Activated CD8-positive, alpha-beta memory T cell treated with anti-CD3 and anti-CD28 coated beads for 48 hours (primary cell): Measurements from ENCODE around the gene SEMA3C.

Experiments
- DNase-seq, 3 experiments: peaks; one replicate each; pipeline ENCODE4 v3.0.0-alpha.2; 2020; ENCODE audit warnings: low read depth in 2 of 3, low spot score in 2 of 3

SEMA3C gene

DNA sequence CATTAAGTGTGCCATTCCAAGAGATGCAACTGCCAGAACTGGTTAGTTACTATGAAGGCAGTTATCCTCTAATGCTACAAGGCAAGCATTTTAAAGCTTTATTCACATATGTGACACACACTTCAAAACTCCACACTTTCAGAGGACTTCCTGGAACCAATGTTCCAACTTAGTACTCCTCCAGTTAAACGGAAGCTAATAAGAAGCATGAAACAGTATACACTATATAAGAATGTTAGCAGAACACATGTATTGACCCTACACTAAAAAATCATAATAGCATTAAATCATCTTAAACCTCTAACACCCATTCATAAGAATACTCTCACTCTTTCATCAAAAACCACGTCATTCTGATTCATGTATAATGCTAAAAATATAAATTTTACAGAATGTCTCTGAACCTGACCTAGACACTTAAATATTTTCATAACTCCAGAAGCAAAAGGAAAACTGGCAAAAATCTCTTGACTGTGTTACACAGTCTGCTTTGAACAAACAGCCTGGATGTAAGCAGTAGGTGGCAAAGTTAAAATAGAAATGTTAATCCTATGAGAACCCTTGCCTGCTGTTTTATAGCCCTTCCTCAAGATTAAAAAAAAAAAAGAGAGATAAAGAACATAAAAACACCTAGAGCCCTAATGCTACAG is 135.0 kb downstream of the SEMA3C start:
- no peak for DNase-seq

DNA sequence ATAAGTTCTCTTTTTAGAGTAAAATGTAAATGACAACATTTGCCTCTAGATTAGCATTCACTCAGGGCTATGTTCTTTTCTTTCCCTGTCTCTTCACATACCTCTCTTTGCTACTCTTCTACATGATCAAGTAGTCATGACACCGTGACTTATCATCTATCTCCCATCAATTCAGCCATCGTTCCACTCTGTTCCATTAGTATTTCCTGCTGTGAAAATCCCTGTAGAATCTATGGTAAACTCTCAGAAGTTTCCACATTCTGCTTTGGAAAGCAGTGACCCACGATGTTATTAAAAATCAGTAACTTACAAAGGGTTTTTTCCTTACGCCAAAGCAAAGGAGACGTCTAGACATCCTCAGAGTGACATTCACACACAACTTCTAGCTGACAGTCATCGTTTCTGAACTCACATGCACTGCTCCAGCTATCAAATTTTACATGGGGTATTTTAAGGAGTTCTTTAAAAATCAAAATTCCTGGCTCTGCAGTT is 135.6 kb downstream of the SEMA3C start:
- DNase-seq = no peak

DNA sequence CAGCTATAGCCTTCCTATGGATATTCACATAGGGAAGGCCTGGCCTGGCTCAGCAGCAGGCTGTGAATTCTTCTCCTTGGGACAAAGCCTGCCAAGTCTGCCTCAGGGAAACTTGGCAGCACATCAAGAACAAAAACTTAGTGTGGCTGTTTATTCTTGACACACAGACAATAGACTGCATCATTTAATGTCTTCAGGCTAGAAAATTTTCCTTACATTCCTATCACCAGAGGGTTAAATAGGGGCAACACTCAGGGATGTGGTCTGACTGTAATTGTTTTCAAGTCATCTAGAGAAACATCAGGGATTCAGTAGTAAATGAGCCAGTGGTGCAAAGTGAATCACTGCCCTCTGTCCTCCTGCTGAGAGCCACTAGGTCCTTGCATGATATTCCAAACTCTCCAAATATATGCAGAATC is 137.3 kb downstream of the SEMA3C start:
- DNase-seq = no peak

DNA sequence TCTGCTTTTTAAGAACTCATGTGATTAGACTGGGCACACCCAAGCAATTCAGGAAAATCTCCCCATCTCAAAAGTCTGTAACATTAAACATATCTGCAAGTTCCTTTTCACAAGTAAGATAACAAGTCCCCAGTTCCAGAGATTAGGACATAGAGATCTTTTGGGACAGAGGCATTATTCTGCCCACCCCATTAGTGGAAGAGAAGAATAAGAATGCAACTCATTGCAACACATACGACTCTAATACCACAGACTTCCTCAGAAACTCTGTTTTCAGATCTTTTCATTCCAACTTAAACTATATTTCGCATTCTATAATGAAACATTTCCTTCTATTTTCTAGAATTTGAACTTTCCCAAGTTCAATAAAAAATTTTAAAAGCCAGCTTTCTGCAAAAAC is 137.7 kb downstream of the SEMA3C start:
- DNase-seq = no peak

GRCh38 chr7:80779456-80779855 is 139.4 kb downstream of the SEMA3C start:
- no peak for DNase-seq

DNA sequence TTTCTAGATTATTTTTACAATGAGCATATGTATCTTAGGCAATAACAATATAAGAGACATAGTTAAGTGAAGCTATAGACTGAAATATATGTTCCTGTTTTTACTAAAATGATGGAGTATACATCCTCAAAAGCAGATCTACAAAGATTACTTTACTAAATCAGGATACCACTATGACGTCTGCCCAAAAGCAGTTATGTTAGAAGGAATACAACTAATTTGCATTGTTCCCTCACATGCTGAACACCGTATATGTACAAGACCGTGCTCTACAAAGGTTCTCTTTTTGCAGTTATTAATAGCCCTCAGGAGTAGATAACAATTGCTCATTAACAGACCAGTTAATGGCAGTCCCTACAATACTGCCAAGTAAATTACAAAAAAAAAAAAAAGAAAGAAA is 143.0 kb downstream of the SEMA3C start:
- DNase-seq = no peak

- no peak for DNase-seq
These were observed 143.4 kb downstream of the SEMA3C start for GRCh38 chr7:80775482-80775881.

- no peak for DNase-seq
These were observed 144.0 kb downstream of the SEMA3C start for GRCh38 chr7:80774843-80775242.

- no peak for DNase-seq
These were observed 144.9 kb downstream of the SEMA3C start for GRCh38 chr7:80773787-80774508.

- DNase-seq = no peak
These were observed 146.4 kb downstream of the SEMA3C start for GRCh38 chr7:80772347-80772993.

DNA sequence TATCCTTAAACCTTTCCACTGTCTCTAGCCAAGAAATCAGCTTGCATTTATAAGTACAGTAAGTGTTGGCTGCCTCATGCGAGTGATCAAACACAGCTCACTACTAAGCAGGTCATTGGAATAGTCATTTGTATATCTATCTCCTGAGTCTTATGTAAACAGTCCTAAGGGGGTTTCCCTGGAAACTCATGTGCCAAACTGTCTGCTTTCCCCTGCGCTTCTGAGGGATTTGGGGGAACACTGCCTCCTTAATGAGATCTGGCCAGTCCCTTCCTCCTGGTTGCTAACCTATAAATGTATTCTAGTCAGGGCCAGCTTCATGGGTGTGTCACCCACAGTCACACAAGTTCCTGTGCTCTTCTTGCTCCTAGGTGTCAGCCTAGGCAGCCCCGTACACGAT is 147.3 kb downstream of the SEMA3C start:
- DNase-seq = no peak

GRCh38 chr7:80770675-80771081 is 148.2 kb downstream of the SEMA3C start:
- no peak for DNase-seq

GRCh38 chr7:80770061-80770460 is 148.8 kb downstream of the SEMA3C start:
- no peak for DNase-seq

GRCh38 chr7:80768756-80769155 is 150.1 kb downstream of the SEMA3C start:
- no peak for DNase-seq

- DNase-seq = no peak
These were observed 151.2 kb downstream of the SEMA3C start for GRCh38 chr7:80767654-80768053.

DNA sequence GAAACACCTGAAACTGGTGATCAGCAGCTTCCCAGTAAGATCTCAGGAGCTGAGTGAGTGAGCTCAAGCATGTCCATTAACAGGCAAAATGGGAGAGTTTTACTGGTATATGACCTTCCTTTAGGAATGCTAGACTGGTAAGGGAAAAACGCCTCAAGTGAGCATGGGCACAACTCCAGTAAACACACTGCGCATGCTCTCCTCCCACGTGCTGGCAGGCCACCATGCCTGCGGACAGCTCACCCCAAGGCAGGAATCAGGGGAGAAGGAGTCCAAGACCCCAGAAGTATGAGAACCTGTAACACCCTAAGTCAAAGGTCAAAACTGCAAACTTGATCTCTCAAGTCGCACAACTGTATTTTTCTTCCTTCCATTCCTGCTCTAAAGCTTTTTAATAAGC is 152.1 kb downstream of the SEMA3C start:
- no peak for DNase-seq

GRCh38 chr7:80764132-80764531 is 154.7 kb downstream of the SEMA3C start:
- DNase-seq = no peak

DNA sequence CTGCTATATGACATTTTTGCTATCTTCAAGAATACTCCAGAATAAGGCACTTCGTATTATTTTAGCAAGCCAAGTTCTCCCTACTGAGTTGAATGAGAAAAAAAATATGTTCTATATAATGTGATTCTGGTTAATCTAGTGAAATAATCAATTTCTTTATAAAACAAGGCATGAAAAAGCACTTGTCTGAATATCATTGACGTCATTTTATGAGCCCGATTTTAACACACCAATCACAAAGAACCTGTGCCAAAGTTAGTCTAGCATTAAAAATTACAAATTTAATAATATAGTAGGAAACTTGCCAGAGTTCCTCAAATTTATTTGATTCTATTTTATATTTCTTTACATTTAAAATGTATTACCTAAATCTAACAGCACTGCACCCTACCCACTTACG is 155.1 kb downstream of the SEMA3C start:
- no peak for DNase-seq

GRCh38 chr7:80763289-80763688 is 155.6 kb downstream of the SEMA3C start:
- no peak for DNase-seq

GRCh38 chr7:80760292-80760691 is 158.6 kb downstream of the SEMA3C start:
- no peak for DNase-seq

DNA sequence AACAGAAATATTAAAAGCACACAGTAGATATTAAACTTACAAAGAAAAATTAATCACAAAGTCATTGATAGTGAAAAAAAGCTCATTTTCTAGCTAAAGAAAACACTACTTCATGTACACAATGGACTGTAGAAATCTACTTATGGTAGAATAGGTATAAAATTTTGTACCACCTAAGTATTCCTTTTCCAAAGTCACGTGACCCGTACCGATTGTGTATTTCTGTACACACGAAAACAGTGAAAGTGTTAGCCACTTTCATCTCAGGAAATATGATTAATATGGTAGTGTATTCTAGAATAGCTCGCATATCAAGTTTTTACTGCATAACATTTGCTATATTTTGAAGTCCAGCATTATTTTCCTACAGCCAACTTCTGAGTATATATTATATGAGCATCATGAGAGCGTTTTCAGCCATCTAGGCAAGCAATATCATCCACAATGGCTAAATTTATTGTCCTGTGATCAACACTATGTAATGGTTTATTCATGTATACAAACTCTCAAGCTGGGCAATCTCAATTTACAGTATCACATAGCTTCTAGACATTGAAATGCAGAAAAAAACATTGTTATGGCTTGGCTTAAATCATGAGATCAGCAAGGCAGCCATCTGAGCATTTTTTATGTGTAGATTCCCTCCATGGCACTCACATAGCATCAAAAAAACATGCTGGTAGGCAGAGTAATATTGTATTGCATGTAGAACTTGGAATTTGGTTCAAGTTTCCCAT is 165.7 kb downstream of the SEMA3C start:
- DNase-seq = no peak

- no peak for DNase-seq
These were observed 169.6 kb downstream of the SEMA3C start for GRCh38 chr7:80749270-80749669.
